A549 (cell line): ENCODE measurements around the gene TBC1D32. TPM values are rescaled to one million over a fixed set of nuclear protein-coding genes. Genes with fewer than 3 reads are reported as not detected.

Source experiments
- ATAC-seq, 2 experiments: fragments of 200-7000 bp in 1 of 2; fragments of >200 bp in 1 of 2; cut with Nextera tagmentation in 1 of 2; cut with Tn5 transposase in 1 of 2; 3 replicates each; pipeline versions ENCODE4 v1.8.0 to v1.9.1; 2018 to 2020; ENCODE audit warnings: mild to moderate bottlenecking in 1 of 2, moderate library complexity in 1 of 2
- CTCF ChIA-PET: fragments of 300-600 bp; sonication (Branson Sonifier 250); formaldehyde crosslinking; extraction: SDS; loops from one replicate; lab custom pipeline; 2021; ENCODE audit warnings: antibody characterized with exemption, inconsistent platforms; lab: Yijun Ruan, JAX
- POLR2A ChIA-PET: fragments of 350-600 bp; formaldehyde crosslinking; extraction: SDS; loops from one replicate; lab custom pipeline; 2021; ENCODE audit warnings: antibody characterized with exemption, inconsistent platforms; lab: Yijun Ruan, JAX
- DNase-seq, 2 experiments: peaks; one replicate each; pipeline versions ENCODE4 v3.0.0 to v3.0.0-alpha.2; 2011 to 2016; ENCODE audit warnings: low read depth in 1 of 2, low spot score in 1 of 2
- FAIRE-seq: peaks from 2 replicates; lab custom pipeline; 2011; peaks lifted over from hg19 to GRCh38; lab: Jason Lieb, UNC
- H3K27ac ChIP-seq, 2 experiments: fragments of >200 bp; sonication (Bioruptor Twin); formaldehyde crosslinking; 3 replicates each; pipeline ENCODE4 v1.5.1; 2016 to 2017
- H3K4me1 ChIP-seq: fragments of >200 bp; sonication (Bioruptor Twin); formaldehyde crosslinking; 3 replicates; pipeline ENCODE4 v1.6.1; 2016
- H3K4me2 ChIP-seq: fragments of >200 bp; sonication (Bioruptor Twin); formaldehyde crosslinking; 3 replicates; pipeline ENCODE4 v1.6.1; 2016
- H3K4me3 ChIP-seq: fragments of >200 bp; sonication (Bioruptor Twin); formaldehyde crosslinking; 3 replicates; pipeline ENCODE4 v1.5.1; 2016
- H3K9me3 ChIP-seq: fragments of >200 bp; sonication (Bioruptor Twin); formaldehyde crosslinking; 3 replicates; pipeline ENCODE4 v1.6.1; 2016
- ATOH8 ChIP-seq: fragments of 250-450 bp; sonication (Bioruptor Pico); IDR thresholded peaks from 2 replicates; pipeline ENCODE4 v1.5.0; 2020; ENCODE audit warnings: low read depth, mild to moderate bottlenecking, moderate library complexity
- BHLHE40 ChIP-seq: IDR thresholded peaks from 2 replicates; pipeline ENCODE4 v1.6.1; 2012; ENCODE audit warnings: low read depth, low read length, inconsistent platforms
- CHD4 ChIP-seq: fragments of 200-600 bp; sonication (generic); IDR thresholded peaks from 2 replicates; pipeline ENCODE4 v1.6.1; 2016; ENCODE audit warnings: antibody characterized with exemption, mild to moderate bottlenecking, borderline replicate concordance
- CTCF ChIP-seq: fragments of >200 bp; sonication (Bioruptor Twin); formaldehyde crosslinking; IDR thresholded peaks from 3 replicates; pipeline ENCODE4 v1.5.1; 2016
- E2F6 ChIP-seq: IDR thresholded peaks from 2 replicates; pipeline ENCODE4 v1.6.1; 2012; ENCODE audit warnings: low read depth, borderline replicate concordance
- EHMT2 ChIP-seq: fragments of 200-600 bp; sonication (generic); IDR thresholded peaks from 2 replicates; pipeline ENCODE4 v1.6.1; 2016; ENCODE audit warnings: antibody characterized with exemption, low read depth, mild to moderate bottlenecking, moderate library complexity
- ELK1 ChIP-seq: fragments of 150-350 bp; IDR thresholded peaks from 2 replicates; pipeline ENCODE4 v1.6.1; 2014; ENCODE audit warnings: low read depth, mild to moderate bottlenecking, low read length
- HES2 ChIP-seq: fragments of >200 bp; sonication (Bioruptor Twin); formaldehyde crosslinking; IDR thresholded peaks from 2 replicates; pipeline ENCODE4 v1.6.1; 2016
- HMGXB4 ChIP-seq: fragments of 250-450 bp; sonication (Bioruptor Pico); IDR thresholded peaks from 2 replicates; pipeline ENCODE4 v1.5.0; 2021; ENCODE audit warnings: mild to moderate bottlenecking, moderate library complexity, borderline replicate concordance
- HOXB5 ChIP-seq: fragments of 250-450 bp; sonication (Bioruptor Pico); IDR thresholded peaks from 2 replicates; pipeline ENCODE4 v1.5.0; 2020; ENCODE audit warnings: mild to moderate bottlenecking, moderate library complexity
- JUNB ChIP-seq: fragments of >200 bp; sonication (Bioruptor Twin); formaldehyde crosslinking; IDR thresholded peaks from 2 replicates; pipeline ENCODE4 v1.6.1; 2016
- MAFK ChIP-seq: fragments of 450-650 bp; IDR thresholded peaks from 2 replicates; pipeline ENCODE4 v1.6.1; 2014; ENCODE audit not compliant: partially characterized antibody
- MAX ChIP-seq: IDR thresholded peaks from 2 replicates; pipeline ENCODE4 v1.6.1; 2012
- NPAS2 ChIP-seq: fragments of 250-450 bp; sonication (Bioruptor Pico); IDR thresholded peaks from 2 replicates; pipeline ENCODE4 v1.8.0; 2022; ENCODE audit warnings: mild to moderate bottlenecking, moderate library complexity, borderline replicate concordance
- POLR2A ChIP-seq: IDR thresholded peaks from 2 replicates; pipeline ENCODE4 v1.6.1; 2012; ENCODE audit warnings: mild to moderate bottlenecking, low read length
- RARB ChIP-seq: fragments of 250-450 bp; sonication (Bioruptor Pico); IDR thresholded peaks from 2 replicates; pipeline ENCODE4 v1.8.0; 2021; ENCODE audit warnings: mild to moderate bottlenecking, moderate library complexity
- REST ChIP-seq: fragments of 200-600 bp; sonication (generic); IDR thresholded peaks from 2 replicates; pipeline ENCODE4 v1.6.1; 2016; ENCODE audit warnings: antibody characterized with exemption, mild to moderate bottlenecking, moderate library complexity
- RNF2 ChIP-seq: fragments of 200-600 bp; sonication (generic); IDR thresholded peaks from 2 replicates; pipeline ENCODE4 v1.6.1; 2016; ENCODE audit warnings: low read depth, mild to moderate bottlenecking, antibody characterized with exemption, moderate library complexity, borderline replicate concordance
- TFCP2L1 ChIP-seq: fragments of 250-450 bp; sonication (Bioruptor Pico); IDR thresholded peaks from 2 replicates; pipeline ENCODE4 v1.5.0; 2021; ENCODE audit warnings: mild to moderate bottlenecking
- ZC3H11A ChIP-seq: fragments of 450-650 bp; IDR thresholded peaks from 2 replicates; pipeline ENCODE4 v1.6.1; 2014; ENCODE audit warnings: antibody characterized with exemption, mild to moderate bottlenecking
- WGBS: methylation state at CpG from one replicate; pipeline ENCODE4 v1.1.6; 2017; ENCODE audit errors: missing lambda C conversion rate; 5-methylcytosine and 5-hydroxymethylcytosine counted together
- polyA plus RNA-seq, 4 experiments: library from polyadenylated mRNA; depleted of rRNA in 3 of 4; stranded (reverse); fragments of >200 nt; fragmentation: RNase III in 1 of 4; extraction: RNeasy Plus Mini Kit Qiagen cat#74134 plus additional on column Dnase treatment in 1 of 4; gene quantifications; 2 replicates in 3 of 4; 3 replicates in 1 of 4; pipeline ENCODE4 v1.2.3, GENCODE V29; 2011 to 2017

TBC1D32 gene
- polyA plus RNA-seq, 2 of the 4 experiments (the other 2 are of a cell fraction): 2.1 to 4.4 TPM

GRCh38 chr6:121106962-121107361 is 227.3 kb downstream of the TBC1D32 start:
- no peak overlapping the region for H3K4me2 ChIP-seq
- H3K4me3 ChIP-seq: no peak overlapping the region
- FAIRE-seq: no peak
- POLR2A ChIA-PET: no interaction called here
- no peak for DNase-seq
- TF ChIP-seq TFCP2L1 (CRISPR knock-in tag) (no peak), ZC3H11A (no peak), EHMT2 (no peak), HOXB5 (CRISPR knock-in tag) (no peak)
- H3K9me3 ChIP-seq: no peaks in the 10 kb centered on the region
- CTCF ChIA-PET: no interaction called here
- H3K27ac ChIP-seq: no peak overlapping the region
- WGBS: 53% methylated on average over 1 of the region's 1 CpG
- H3K4me1 ChIP-seq: no peaks in the 10 kb centered on the region
- ATAC-seq: no peak

GRCh38 chr6:121105461-121105860 is 228.8 kb downstream of the TBC1D32 start:
- CTCF ChIA-PET: no interaction called here
- Histone ChIP-seq H3K4me3 (no peak overlapping the region), H3K4me1 (no peaks in the 10 kb centered on the region), H3K9me3 (no peaks in the 10 kb centered on the region), H3K4me2 (no peak overlapping the region), H3K27ac (no peak overlapping the region)
- ATAC-seq: no peak
- no peak for TF ChIP-seq ELK1
- TF ChIP-seq EHMT2: no peak
- TF ChIP-seq E2F6: no peak
- no peak for TF ChIP-seq HES2
- TF ChIP-seq POLR2A: no peak
- TF ChIP-seq CHD4: no peak
- no peak for TF ChIP-seq ATOH8 (CRISPR knock-in tag)
- no peak for TF ChIP-seq BHLHE40
- no peak for TF ChIP-seq HMGXB4 (CRISPR knock-in tag)
- TF ChIP-seq MAFK: no peak
- no peak for TF ChIP-seq MAX
- no peak for TF ChIP-seq JUNB
- no peak for TF ChIP-seq RARB (CRISPR knock-in tag)
- TF ChIP-seq NPAS2 (CRISPR knock-in tag): no peak
- no peak for TF ChIP-seq REST
- TF ChIP-seq CTCF: no peak
- TF ChIP-seq RNF2: no peak
- no peak for FAIRE-seq
- DNase-seq: no peak
- WGBS: 79% methylated on average over 4 of the region's 4 CpGs
- POLR2A ChIA-PET: no interaction called here
